ENCODE data around the gene NEUROD4.

The NEUROD4 gene

DNA sequence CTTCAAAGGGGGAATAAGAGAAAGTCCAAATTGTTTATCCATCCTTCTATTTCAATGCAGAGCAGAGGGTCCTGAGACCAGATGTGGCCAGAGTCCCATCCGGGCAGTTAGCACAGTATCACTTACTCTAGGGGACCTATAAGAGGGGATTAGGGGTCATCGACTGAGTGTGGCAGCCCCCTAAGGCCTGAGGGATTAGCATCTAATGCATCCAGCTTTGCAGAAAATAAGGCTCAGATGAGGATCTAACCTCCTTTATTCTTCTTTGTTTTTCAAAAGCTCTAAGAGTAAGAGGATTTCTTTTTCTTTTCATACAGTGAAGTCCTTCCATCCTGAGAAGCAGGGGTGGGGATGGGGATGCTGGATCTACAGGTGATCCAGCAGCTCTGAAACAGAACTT is 43.5 kb downstream of the NEUROD4 start:
- no peak overlapping the region for H3K4me3 ChIP-seq (replicated peaks; ENCODE audit: insufficient read depth, low read length)
- no peak for DNase-seq (ENCODE audit: low read depth in 1 of 2, low spot score in 1 of 2)
- H3K27me3 ChIP-seq (ENCODE audit: insufficient read depth, poor library complexity, severe bottlenecking): peaks cover 5% of the 10 kb centered on the region
- no peak overlapping the region for H3K27ac ChIP-seq (replicated peaks)
- TF ChIP-seq SPI1 (IDR thresholded peaks at IDR 0.05; ENCODE audit: borderline replicate concordance, low read depth): no peak
- TF ChIP-seq GABPA (IDR thresholded peaks at IDR 0.05; ENCODE audit: low read depth): no peak
- TF ChIP-seq, protein P1, sequence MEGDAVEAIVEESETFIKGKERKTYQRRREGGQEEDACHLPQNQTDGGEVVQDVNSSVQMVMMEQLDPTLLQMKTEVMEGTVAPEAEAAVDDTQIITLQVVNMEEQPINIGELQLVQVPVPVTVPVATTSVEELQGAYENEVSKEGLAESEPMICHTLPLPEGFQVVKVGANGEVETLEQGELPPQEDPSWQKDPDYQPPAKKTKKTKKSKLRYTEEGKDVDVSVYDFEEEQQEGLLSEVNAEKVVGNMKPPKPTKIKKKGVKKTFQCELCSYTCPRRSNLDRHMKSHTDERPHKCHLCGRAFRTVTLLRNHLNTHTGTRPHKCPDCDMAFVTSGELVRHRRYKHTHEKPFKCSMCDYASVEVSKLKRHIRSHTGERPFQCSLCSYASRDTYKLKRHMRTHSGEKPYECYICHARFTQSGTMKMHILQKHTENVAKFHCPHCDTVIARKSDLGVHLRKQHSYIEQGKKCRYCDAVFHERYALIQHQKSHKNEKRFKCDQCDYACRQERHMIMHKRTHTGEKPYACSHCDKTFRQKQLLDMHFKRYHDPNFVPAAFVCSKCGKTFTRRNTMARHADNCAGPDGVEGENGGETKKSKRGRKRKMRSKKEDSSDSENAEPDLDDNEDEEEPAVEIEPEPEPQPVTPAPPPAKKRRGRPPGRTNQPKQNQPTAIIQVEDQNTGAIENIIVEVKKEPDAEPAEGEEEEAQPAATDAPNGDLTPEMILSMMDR (IDR thresholded peaks at IDR 0.05; ENCODE audit: insufficient read depth, low read length): no peak
- TF ChIP-seq, protein P2, sequence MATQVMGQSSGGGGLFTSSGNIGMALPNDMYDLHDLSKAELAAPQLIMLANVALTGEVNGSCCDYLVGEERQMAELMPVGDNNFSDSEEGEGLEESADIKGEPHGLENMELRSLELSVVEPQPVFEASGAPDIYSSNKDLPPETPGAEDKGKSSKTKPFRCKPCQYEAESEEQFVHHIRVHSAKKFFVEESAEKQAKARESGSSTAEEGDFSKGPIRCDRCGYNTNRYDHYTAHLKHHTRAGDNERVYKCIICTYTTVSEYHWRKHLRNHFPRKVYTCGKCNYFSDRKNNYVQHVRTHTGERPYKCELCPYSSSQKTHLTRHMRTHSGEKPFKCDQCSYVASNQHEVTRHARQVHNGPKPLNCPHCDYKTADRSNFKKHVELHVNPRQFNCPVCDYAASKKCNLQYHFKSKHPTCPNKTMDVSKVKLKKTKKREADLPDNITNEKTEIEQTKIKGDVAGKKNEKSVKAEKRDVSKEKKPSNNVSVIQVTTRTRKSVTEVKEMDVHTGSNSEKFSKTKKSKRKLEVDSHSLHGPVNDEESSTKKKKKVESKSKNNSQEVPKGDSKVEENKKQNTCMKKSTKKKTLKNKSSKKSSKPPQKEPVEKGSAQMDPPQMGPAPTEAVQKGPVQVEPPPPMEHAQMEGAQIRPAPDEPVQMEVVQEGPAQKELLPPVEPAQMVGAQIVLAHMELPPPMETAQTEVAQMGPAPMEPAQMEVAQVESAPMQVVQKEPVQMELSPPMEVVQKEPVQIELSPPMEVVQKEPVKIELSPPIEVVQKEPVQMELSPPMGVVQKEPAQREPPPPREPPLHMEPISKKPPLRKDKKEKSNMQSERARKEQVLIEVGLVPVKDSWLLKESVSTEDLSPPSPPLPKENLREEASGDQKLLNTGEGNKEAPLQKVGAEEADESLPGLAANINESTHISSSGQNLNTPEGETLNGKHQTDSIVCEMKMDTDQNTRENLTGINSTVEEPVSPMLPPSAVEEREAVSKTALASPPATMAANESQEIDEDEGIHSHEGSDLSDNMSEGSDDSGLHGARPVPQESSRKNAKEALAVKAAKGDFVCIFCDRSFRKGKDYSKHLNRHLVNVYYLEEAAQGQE (IDR thresholded peaks at IDR 0.05; ENCODE audit: insufficient replicate concordance, low read depth): no peak
- TF ChIP-seq POLR2AphosphoS5 (IDR thresholded peaks at IDR 0.05; ENCODE audit: low read depth): no peak

DNA sequence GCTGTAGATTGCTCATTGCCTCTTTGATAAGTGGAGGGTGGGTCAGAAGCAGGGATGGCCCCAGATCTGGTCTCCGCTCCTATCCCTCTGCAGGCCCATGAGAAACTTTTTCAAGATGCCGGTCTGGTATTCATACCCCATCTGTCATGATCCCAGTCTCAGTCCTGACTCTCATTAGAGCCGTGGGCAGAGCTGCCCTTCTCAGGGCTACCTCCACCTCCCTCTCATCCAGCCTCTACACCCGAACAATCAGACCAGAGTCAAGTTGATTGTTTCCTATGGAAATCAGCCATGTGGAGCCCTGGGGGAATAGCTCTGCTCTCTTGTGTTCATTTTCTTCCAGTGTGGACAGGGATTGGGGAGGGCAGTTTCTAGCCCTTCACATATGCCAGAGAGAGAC is 45.8 kb downstream of the NEUROD4 start:
- Histone ChIP-seq H3K27ac (replicated peaks) (no peak overlapping the region), H3K4me3 (replicated peaks; ENCODE audit: insufficient read depth, low read length) (no peak overlapping the region), H3K27me3 (ENCODE audit: insufficient read depth, poor library complexity, severe bottlenecking) (peaks cover 5% of the 10 kb centered on the region)
- TF ChIP-seq POLR2AphosphoS5 (IDR thresholded peaks at IDR 0.05; ENCODE audit: low read depth) (no peak), SPI1 (IDR thresholded peaks at IDR 0.05; ENCODE audit: borderline replicate concordance, low read depth) (no peak), GABPA (IDR thresholded peaks at IDR 0.05; ENCODE audit: low read depth) (no peak)
- TF ChIP-seq, protein P1 (IDR thresholded peaks at IDR 0.05; ENCODE audit: insufficient read depth, low read length): no peak
- TF ChIP-seq, protein P2 (IDR thresholded peaks at IDR 0.05; ENCODE audit: insufficient replicate concordance, low read depth): no peak
- no peak for DNase-seq (ENCODE audit: low read depth in 1 of 2, low spot score in 1 of 2)

DNA sequence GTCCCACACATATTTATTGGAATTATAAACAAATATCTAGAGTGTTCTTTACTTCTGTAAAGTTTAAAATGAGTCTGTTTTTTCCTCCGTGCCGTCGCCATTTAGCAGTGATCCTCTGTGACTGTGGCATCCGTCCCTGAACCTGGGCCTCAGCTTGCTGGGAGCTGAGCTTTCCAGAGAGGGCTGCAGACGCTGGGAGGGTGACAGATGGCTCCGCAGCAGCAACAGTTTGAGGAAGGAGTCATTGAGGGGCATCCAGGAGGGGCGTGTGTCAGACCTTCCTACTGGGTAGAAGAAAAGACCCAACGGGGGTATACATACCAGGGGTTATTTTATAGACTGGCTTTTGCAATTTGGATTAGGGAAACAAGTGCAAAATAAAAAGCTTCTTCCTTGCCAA is 47.9 kb downstream of the NEUROD4 start:
- H3K27ac ChIP-seq (replicated peaks): no peak overlapping the region
- TF ChIP-seq SPI1 (IDR thresholded peaks at IDR 0.05; ENCODE audit: borderline replicate concordance, low read depth) (no peak), GABPA (IDR thresholded peaks at IDR 0.05; ENCODE audit: low read depth) (no peak), POLR2AphosphoS5 (IDR thresholded peaks at IDR 0.05; ENCODE audit: low read depth) (no peak)
- TF ChIP-seq, protein P2 (IDR thresholded peaks at IDR 0.05; ENCODE audit: insufficient replicate concordance, low read depth): no peak
- TF ChIP-seq, protein P1 (IDR thresholded peaks at IDR 0.05; ENCODE audit: insufficient read depth, low read length): no peak
- H3K4me3 ChIP-seq (replicated peaks; ENCODE audit: insufficient read depth, low read length): no peak overlapping the region
- H3K27me3 ChIP-seq (ENCODE audit: insufficient read depth, poor library complexity, severe bottlenecking): peaks cover 3% of the 10 kb centered on the region
- no peak for DNase-seq (ENCODE audit: low read depth in 1 of 2, low spot score in 1 of 2)

Measured in HL-60 (cell line).